ENCODE measurements around the gene MCC. TPM values are rescaled to one million over a fixed set of nuclear protein-coding genes. Genes with fewer than 3 reads are reported as not detected.

Gene MCC
- total RNA-seq, 1 experiment from 2014 or later: 7.6 TPM

GRCh38 chr5:113280541-113280940, 207.7 kb downstream of the MCC start:
- Mint-ChIP-seq H3K36me3 (ENCODE audit: insufficient read depth in 1 of 3, low read depth in 3 of 3) (no peaks in the 10 kb centered on the region; a peak in 1 of 7 replicates), H3K27me3 (ENCODE audit: low read depth) (no peaks in the 10 kb centered on the region), H3K9me3 (no peaks in the 10 kb centered on the region; a peak in 1 of 5 replicates), H3K27ac (peak overlapping the region in 1 of 3 experiments; percentile 90; a peak in 3 of 7 replicates), H3K4me1 (peaks cover 17 to 40% of the 10 kb centered on the region in 2 experiments), H3K4me3 (no peak overlapping the region)
- Histone ChIP-seq H3K9ac (ENCODE audit: extremely low read depth, insufficient read length, low read length) (no peak overlapping the region), H3K18ac (ENCODE audit: insufficient read length, low read depth, low read length) (no peak overlapping the region), H3K27ac (ENCODE audit: insufficient read length, low read depth, low read length) (no peak overlapping the region), H4K91ac (ENCODE audit: insufficient read length, low read depth, low read length) (no peak overlapping the region), H3K4me2 (ENCODE audit: insufficient read depth, insufficient read length, low read length) (no peak overlapping the region), H2BK5ac (ENCODE audit: insufficient read length, low read length) (no peak overlapping the region), H4K8ac (replicated peaks; ENCODE audit: insufficient read length, low read depth, low read length) (no peak overlapping the region), H2BK20ac (ENCODE audit: low read depth, low read length, poor library complexity, severe bottlenecking) (no peak overlapping the region), H2AFZ (ENCODE audit: low read length) (no peak overlapping the region), H3K23ac (ENCODE audit: insufficient read length, low read depth, low read length) (no peak overlapping the region), H3K14ac (ENCODE audit: insufficient read depth, low read length) (no peak overlapping the region), H2AK5ac (ENCODE audit: insufficient read length, low read length) (no peak overlapping the region), H3K4ac (ENCODE audit: low read depth, low read length) (no peak overlapping the region), H2BK12ac (ENCODE audit: insufficient read length, low read depth, low read length) (no peak overlapping the region), H3K4me1 (ENCODE audit: insufficient read depth, low read length) (no peaks in the 10 kb centered on the region; the same call in 1 of the 2 replicates), H3K23me2 (ENCODE audit: insufficient read length, low read depth, low read length, poor library complexity, severe bottlenecking) (no peaks in the 10 kb centered on the region), H4K5ac (ENCODE audit: insufficient read length, low read depth, low read length) (no peak overlapping the region), H3K56ac (ENCODE audit: insufficient read length, low read depth, low read length) (no peak overlapping the region), H3K27me3 (ENCODE audit: insufficient read depth, low read length) (no peaks in the 10 kb centered on the region), H2BK15ac (ENCODE audit: low read depth, low read length) (no peak overlapping the region), H3T11ph (ENCODE audit: low read length) (no peak overlapping the region), H3K79me1 (ENCODE audit: insufficient read depth, low read depth, low read length, poor library complexity, severe bottlenecking) (peaks cover 5% of the 10 kb centered on the region), H2BK120ac (ENCODE audit: low read depth, low read length, poor library complexity, severe bottlenecking) (no peak overlapping the region), H4K20me1 (ENCODE audit: control insufficient read depth, insufficient read depth, insufficient read length) (no peaks in the 10 kb centered on the region), H3K79me2 (ENCODE audit: insufficient read depth, low read length) (peaks cover 13% of the 10 kb centered on the region; the same call in 1 of the 2 replicates), H3K9me3 (ENCODE audit: control insufficient read depth, low read depth, low read length) (no peaks in the 10 kb centered on the region)
- no CpG with 5 or more reads among the region's 1 CpG for WGBS (ENCODE audit: extremely low coverage, insufficient read length, low lambda C conversion rate)
- TF ChIP-seq CTCF (conservative IDR thresholded peaks at IDR 0.05): no peak
- no peak for DNase-seq

All from H9 (cell line).